ENCODE measurements around the gene AADACL3.

Gene AADACL3

GRCh38 chr1:12690156-12690555 lies 25.8 kb upstream of the AADACL3 start:
- no peaks in the 10 kb centered on the region for H3K4me1 ChIP-seq (ENCODE audit: control insufficient read depth in 2 of 2, insufficient read depth in 1 of 2, low read depth in 1 of 2, low read length in 2 of 2)
- no peak overlapping the region for H3K23ac ChIP-seq (ENCODE audit: low read depth, low read length, poor library complexity)
- no peak overlapping the region for H2BK12ac ChIP-seq (ENCODE audit: low read length)
- no peak overlapping the region for H3K4ac ChIP-seq (ENCODE audit: low read length)
- H3K18ac ChIP-seq (ENCODE audit: low read length) = no peak overlapping the region
- H2AK5ac ChIP-seq (ENCODE audit: low read depth, low read length) = no peak overlapping the region
- H3K79me1 ChIP-seq (ENCODE audit: low read depth, low read length) = no peaks in the 10 kb centered on the region
- peaks cover 0 to 2% of the 10 kb centered on the region in 2 donors for H3K9me3 ChIP-seq (replicated peaks in 1 of 2; ENCODE audit: control insufficient read depth in 2 of 2, insufficient read depth in 1 of 2, low read depth in 1 of 2, low read length in 2 of 2)
- H3K4me2 ChIP-seq (ENCODE audit: insufficient read depth, low read length, poor library complexity, severe bottlenecking) = no peak overlapping the region
- no peak overlapping the region for H2BK15ac ChIP-seq (ENCODE audit: low read length)
- no peak overlapping the region for H2BK120ac ChIP-seq (ENCODE audit: low read depth, low read length)
- no peak overlapping the region for H3K14ac ChIP-seq (ENCODE audit: low read length)
- WGBS, 2 donors (ENCODE audit: extremely low coverage in 2 of 2, insufficient read length in 2 of 2, insufficient replicate concordance in 1 of 2) = no CpG with 5 or more reads among the region's 2 CpGs
- DNase-seq (ENCODE audit: low spot score) = no peak
- no peak overlapping the region for H3K27ac ChIP-seq (replicated peaks; ENCODE audit: low read length)
- H3K36me3 ChIP-seq (replicated peaks in 1 of 2; ENCODE audit: control insufficient read depth in 2 of 2, insufficient read depth in 2 of 2, low read length in 2 of 2) = no peaks in the 10 kb centered on the region
- no peak overlapping the region for H2AFZ ChIP-seq (ENCODE audit: low read length)
- no peak overlapping the region for H3K9ac ChIP-seq (ENCODE audit: low read depth, low read length, poor library complexity)
- no peak overlapping the region for H3K4me3 ChIP-seq (ENCODE audit: low read length in 2 of 2)
- no peak overlapping the region for H2BK5ac ChIP-seq (ENCODE audit: low read length)
- no peak overlapping the region for H4K91ac ChIP-seq (ENCODE audit: low read depth, low read length, poor library complexity)
- no peaks in the 10 kb centered on the region for H3K27me3 ChIP-seq (ENCODE audit: control insufficient read depth in 3 of 3, insufficient read depth in 3 of 3, low read depth in 1 of 3, low read length in 3 of 3)
- no peak overlapping the region for H4K8ac ChIP-seq (ENCODE audit: low read depth, low read length)

- H2BK15ac ChIP-seq (ENCODE audit: low read length) = no peak overlapping the region
- H2AK5ac ChIP-seq (ENCODE audit: low read depth, low read length) = no peak overlapping the region
- H3K4me3 ChIP-seq (ENCODE audit: low read length in 2 of 2) = no peak overlapping the region
- H2BK5ac ChIP-seq (ENCODE audit: low read length) = no peak overlapping the region
- no peak overlapping the region for H3K27ac ChIP-seq (replicated peaks; ENCODE audit: low read length)
- no peaks in the 10 kb centered on the region for H3K27me3 ChIP-seq (ENCODE audit: control insufficient read depth in 3 of 3, insufficient read depth in 3 of 3, low read depth in 1 of 3, low read length in 3 of 3)
- H4K91ac ChIP-seq (ENCODE audit: low read depth, low read length, poor library complexity) = no peak overlapping the region
- no peaks in the 10 kb centered on the region for H3K36me3 ChIP-seq (replicated peaks in 1 of 2; ENCODE audit: control insufficient read depth in 2 of 2, insufficient read depth in 2 of 2, low read length in 2 of 2)
- no peak overlapping the region for H2BK12ac ChIP-seq (ENCODE audit: low read length)
- H3K79me1 ChIP-seq (ENCODE audit: low read depth, low read length) = no peaks in the 10 kb centered on the region
- H2BK120ac ChIP-seq (ENCODE audit: low read depth, low read length) = no peak overlapping the region
- peaks cover 0 to 2% of the 10 kb centered on the region in 2 donors for H3K9me3 ChIP-seq (replicated peaks in 1 of 2; ENCODE audit: control insufficient read depth in 2 of 2, insufficient read depth in 1 of 2, low read depth in 1 of 2, low read length in 2 of 2)
- no peak overlapping the region for H4K8ac ChIP-seq (ENCODE audit: low read depth, low read length)
- H3K23ac ChIP-seq (ENCODE audit: low read depth, low read length, poor library complexity) = no peak overlapping the region
- H3K4me1 ChIP-seq (ENCODE audit: control insufficient read depth in 2 of 2, insufficient read depth in 1 of 2, low read depth in 1 of 2, low read length in 2 of 2) = no peaks in the 10 kb centered on the region
- H3K14ac ChIP-seq (ENCODE audit: low read length) = no peak overlapping the region
- H3K9ac ChIP-seq (ENCODE audit: low read depth, low read length, poor library complexity) = no peak overlapping the region
- H2AFZ ChIP-seq (ENCODE audit: low read length) = no peak overlapping the region
- H3K4ac ChIP-seq (ENCODE audit: low read length) = no peak overlapping the region
- no CpG with 5 or more reads among the region's 10 CpGs for WGBS, 2 donors (ENCODE audit: extremely low coverage in 2 of 2, insufficient read length in 2 of 2, insufficient replicate concordance in 1 of 2)
- H3K18ac ChIP-seq (ENCODE audit: low read length) = no peak overlapping the region
- H3K4me2 ChIP-seq (ENCODE audit: insufficient read depth, low read length, poor library complexity, severe bottlenecking) = no peak overlapping the region
- DNase-seq (ENCODE audit: low spot score) = no peak
Observed at GRCh38 chr1:12692967-12693782, 22.7 kb upstream of the AADACL3 start.

GRCh38 chr1:12696658-12697057 lies 19.3 kb upstream of the AADACL3 start:
- Histone ChIP-seq H2BK15ac (ENCODE audit: low read length) (no peak overlapping the region), H3K9me3 (replicated peaks in 1 of 2; ENCODE audit: control insufficient read depth in 2 of 2, insufficient read depth in 1 of 2, low read depth in 1 of 2, low read length in 2 of 2) (no peaks in the 10 kb centered on the region), H3K4ac (ENCODE audit: low read length) (no peak overlapping the region), H3K4me3 (ENCODE audit: low read length in 2 of 2) (no peak overlapping the region), H3K79me1 (ENCODE audit: low read depth, low read length) (no peaks in the 10 kb centered on the region), H2BK12ac (ENCODE audit: low read length) (no peak overlapping the region), H3K23ac (ENCODE audit: low read depth, low read length, poor library complexity) (no peak overlapping the region), H4K91ac (ENCODE audit: low read depth, low read length, poor library complexity) (no peak overlapping the region), H3K27me3 (ENCODE audit: control insufficient read depth in 3 of 3, insufficient read depth in 3 of 3, low read depth in 1 of 3, low read length in 3 of 3) (no peaks in the 10 kb centered on the region), H2BK120ac (ENCODE audit: low read depth, low read length) (no peak overlapping the region), H3K27ac (replicated peaks; ENCODE audit: low read length) (no peak overlapping the region), H3K36me3 (replicated peaks in 1 of 2; ENCODE audit: control insufficient read depth in 2 of 2, insufficient read depth in 2 of 2, low read length in 2 of 2) (no peaks in the 10 kb centered on the region), H4K8ac (ENCODE audit: low read depth, low read length) (no peak overlapping the region), H3K9ac (ENCODE audit: low read depth, low read length, poor library complexity) (no peak overlapping the region), H2BK5ac (ENCODE audit: low read length) (no peak overlapping the region), H3K4me2 (ENCODE audit: insufficient read depth, low read length, poor library complexity, severe bottlenecking) (no peak overlapping the region), H3K18ac (ENCODE audit: low read length) (no peak overlapping the region), H3K14ac (ENCODE audit: low read length) (no peak overlapping the region), H2AK5ac (ENCODE audit: low read depth, low read length) (no peak overlapping the region), H2AFZ (ENCODE audit: low read length) (no peak overlapping the region), H3K4me1 (ENCODE audit: control insufficient read depth in 2 of 2, insufficient read depth in 1 of 2, low read depth in 1 of 2, low read length in 2 of 2) (no peaks in the 10 kb centered on the region)
- DNase-seq (ENCODE audit: low spot score) = no peak
- WGBS, 2 donors (ENCODE audit: extremely low coverage in 2 of 2, insufficient read length in 2 of 2, insufficient replicate concordance in 1 of 2) = no CpG with 5 or more reads among the region's 3 CpGs

GRCh38 chr1:12697397-12697796 lies 18.5 kb upstream of the AADACL3 start:
- H2BK12ac ChIP-seq (ENCODE audit: low read length) = no peak overlapping the region
- no peaks in the 10 kb centered on the region for H3K9me3 ChIP-seq (replicated peaks in 1 of 2; ENCODE audit: control insufficient read depth in 2 of 2, insufficient read depth in 1 of 2, low read depth in 1 of 2, low read length in 2 of 2)
- no peak overlapping the region for H2AK5ac ChIP-seq (ENCODE audit: low read depth, low read length)
- no peak overlapping the region for H4K91ac ChIP-seq (ENCODE audit: low read depth, low read length, poor library complexity)
- no peak overlapping the region for H2BK15ac ChIP-seq (ENCODE audit: low read length)
- no peak overlapping the region for H2BK120ac ChIP-seq (ENCODE audit: low read depth, low read length)
- no peak overlapping the region for H3K4me3 ChIP-seq (ENCODE audit: low read length in 2 of 2)
- no peak overlapping the region for H3K4me2 ChIP-seq (ENCODE audit: insufficient read depth, low read length, poor library complexity, severe bottlenecking)
- no peak overlapping the region for H3K27ac ChIP-seq (replicated peaks; ENCODE audit: low read length)
- no peak overlapping the region for H3K9ac ChIP-seq (ENCODE audit: low read depth, low read length, poor library complexity)
- H2AFZ ChIP-seq (ENCODE audit: low read length) = no peak overlapping the region
- no peak overlapping the region for H3K4ac ChIP-seq (ENCODE audit: low read length)
- H3K79me1 ChIP-seq (ENCODE audit: low read depth, low read length) = no peaks in the 10 kb centered on the region
- H3K23ac ChIP-seq (ENCODE audit: low read depth, low read length, poor library complexity) = no peak overlapping the region
- H3K18ac ChIP-seq (ENCODE audit: low read length) = no peak overlapping the region
- no peak overlapping the region for H2BK5ac ChIP-seq (ENCODE audit: low read length)
- no CpG with 5 or more reads among the region's 3 CpGs for WGBS, 2 donors (ENCODE audit: extremely low coverage in 2 of 2, insufficient read length in 2 of 2, insufficient replicate concordance in 1 of 2)
- DNase-seq (ENCODE audit: low spot score) = no peak
- no peak overlapping the region for H4K8ac ChIP-seq (ENCODE audit: low read depth, low read length)
- no peak overlapping the region for H3K14ac ChIP-seq (ENCODE audit: low read length)
- no peaks in the 10 kb centered on the region for H3K27me3 ChIP-seq (ENCODE audit: control insufficient read depth in 3 of 3, insufficient read depth in 3 of 3, low read depth in 1 of 3, low read length in 3 of 3)
- no peaks in the 10 kb centered on the region for H3K4me1 ChIP-seq (ENCODE audit: control insufficient read depth in 2 of 2, insufficient read depth in 1 of 2, low read depth in 1 of 2, low read length in 2 of 2)
- H3K36me3 ChIP-seq (replicated peaks in 1 of 2; ENCODE audit: control insufficient read depth in 2 of 2, insufficient read depth in 2 of 2, low read length in 2 of 2) = no peaks in the 10 kb centered on the region

Data from neuronal stem cell (in vitro differentiated cells).